HG03571 (cell line): ENCODE data around the gene GRIN3B.
A peak's percentile ranks its signal among the peaks of the same experiment; 100 is the strongest.

Experiments used
- ATAC-seq: cut with Tn5 transposase; IDR thresholded peaks from one replicate; pipeline ENCODE4 v1.9.1; 2021; ENCODE audit not compliant: unreplicated experiment

GRIN3B gene

DNA sequence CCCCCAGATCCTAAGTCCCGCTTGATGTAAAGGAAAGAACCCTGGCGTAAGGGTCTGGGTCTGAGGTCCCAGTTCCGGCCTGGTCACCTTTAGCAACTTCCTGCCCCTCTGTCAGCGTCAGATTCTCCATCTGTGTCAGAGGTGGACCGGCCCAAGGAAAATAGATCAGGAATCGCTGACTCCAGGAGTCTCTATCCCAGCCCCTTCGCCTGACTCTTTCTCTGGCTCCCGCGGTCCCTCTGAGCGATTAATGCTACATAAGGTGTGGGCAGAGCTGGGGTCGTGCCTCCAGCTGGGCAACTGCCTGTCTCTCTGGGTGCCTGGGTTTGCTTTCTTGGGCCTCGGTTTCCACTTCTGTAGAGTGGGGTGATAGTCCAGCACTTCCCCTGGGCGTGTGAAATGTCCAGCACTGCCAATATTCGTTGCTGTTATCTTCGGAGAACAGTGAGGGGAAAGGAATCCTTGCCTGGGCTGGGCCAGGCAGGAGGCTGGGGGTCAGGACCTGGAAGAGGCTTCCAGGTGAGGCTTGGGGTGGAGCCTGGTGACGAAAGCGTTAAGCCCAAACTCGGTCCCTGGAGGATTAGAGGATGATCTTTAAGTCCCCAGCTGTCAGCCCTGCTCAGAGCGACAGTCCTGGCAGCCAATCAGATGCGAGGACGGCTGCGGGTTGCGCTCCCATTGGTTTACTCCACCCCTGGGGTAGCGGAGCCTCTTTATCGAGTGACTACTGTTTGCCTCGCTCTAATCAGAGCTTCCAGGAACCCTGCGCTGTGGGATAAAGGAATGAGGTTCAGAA, 40.5 kb downstream of the GRIN3B start:
- peak; percentile 45 for ATAC-seq

DNA sequence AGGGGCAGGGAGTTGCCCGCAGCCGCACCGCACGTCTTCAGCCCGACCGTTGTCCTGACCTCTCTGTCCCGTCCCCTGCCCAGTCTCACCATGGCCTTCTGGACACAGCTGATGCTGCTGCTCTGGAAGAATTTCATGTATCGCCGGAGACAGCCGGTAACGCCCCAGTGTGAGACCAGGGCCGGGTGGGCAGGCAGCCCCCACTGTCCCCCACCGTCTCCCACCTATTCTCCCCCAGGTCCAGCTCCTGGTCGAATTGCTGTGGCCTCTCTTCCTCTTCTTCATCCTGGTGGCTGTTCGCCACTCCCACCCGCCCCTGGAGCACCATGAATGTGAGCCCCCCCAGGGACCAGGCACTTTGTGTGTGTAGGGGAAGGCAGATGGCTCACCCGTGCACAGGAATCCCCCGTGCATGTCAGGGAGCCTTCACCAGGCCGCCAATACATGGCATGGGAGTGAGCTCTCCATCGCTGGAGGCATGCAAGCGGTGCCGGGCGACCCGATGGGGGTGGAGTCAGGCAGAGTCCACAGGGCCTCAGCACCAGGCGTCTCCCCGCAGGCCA, 41.1 kb downstream of the GRIN3B start:
- ATAC-seq = no peak

DNA sequence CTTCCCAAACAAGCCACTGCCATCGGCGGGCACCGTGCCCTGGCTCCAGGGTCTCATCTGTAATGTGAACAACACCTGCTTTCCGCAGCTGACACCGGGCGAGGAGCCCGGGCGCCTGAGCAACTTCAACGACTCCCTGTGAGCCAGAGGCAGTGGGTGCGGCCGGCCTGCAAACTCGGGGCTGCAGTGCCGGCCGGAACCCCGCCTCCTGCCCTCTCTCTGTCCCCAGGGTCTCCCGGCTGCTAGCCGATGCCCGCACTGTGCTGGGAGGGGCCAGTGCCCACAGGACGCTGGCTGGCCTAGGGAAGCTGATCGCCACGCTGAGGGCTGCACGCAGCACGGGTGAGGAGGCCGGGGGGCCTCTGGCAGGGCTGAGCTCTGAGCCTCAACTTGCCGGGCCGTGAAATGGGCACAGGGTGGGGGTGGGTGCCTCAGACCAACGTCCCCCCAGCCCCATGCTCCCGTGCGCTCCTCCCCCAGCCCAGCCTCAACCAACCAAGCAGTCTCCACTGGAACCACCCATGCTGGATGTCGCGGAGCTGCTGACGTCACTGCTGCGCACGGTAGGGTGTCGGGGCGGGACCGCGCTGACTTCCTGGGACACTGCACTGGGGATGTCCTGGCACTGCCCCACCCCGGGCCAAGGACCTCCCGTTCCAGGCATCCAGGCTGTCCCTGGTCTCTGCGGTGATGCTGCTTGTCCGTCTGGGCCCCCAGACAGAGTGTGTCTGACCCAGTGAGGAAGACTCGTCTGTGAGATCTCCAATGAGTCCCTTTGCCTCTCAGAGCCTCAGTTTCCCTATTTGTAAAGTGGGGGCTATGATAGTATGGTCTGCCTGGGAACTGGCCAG, 41.8 kb downstream of the GRIN3B start:
- no peak for ATAC-seq

DNA sequence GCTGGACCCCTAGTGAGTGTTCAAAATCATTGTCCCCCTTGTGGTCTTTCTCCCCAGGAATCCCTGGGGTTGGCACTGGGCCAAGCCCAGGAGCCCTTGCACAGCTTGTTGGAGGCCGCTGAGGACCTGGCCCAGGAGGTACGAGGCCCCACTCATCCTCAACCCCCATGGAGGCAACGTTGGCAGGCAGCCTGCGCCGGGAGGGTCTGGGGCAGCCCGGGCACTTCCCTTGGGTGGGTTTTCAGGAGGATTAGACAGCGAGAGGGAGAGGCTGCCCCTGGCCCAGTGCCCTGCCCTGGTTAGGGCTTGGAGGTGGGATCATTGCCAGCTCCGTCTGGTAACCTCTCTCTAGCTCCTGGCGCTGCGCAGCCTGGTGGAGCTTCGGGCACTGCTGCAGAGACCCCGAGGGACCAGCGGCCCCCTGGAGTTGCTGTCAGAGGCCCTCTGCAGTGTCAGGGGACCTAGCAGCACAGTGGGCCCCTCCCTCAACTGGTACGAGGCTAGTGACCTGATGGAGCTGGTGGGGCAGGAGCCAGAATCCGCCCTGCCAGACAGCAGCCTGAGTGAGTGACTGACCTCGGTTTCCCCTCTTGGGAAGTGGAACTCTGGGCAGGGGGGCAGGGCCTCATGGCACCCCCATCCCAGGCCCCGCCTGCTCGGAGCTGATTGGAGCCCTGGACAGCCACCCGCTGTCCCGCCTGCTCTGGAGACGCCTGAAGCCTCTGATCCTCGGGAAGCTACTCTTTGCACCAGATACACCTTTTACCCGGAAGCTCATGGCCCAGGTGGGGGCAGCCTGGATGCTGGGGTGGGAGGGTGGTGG, 42.7 kb downstream of the GRIN3B start:
- no peak for ATAC-seq

DNA sequence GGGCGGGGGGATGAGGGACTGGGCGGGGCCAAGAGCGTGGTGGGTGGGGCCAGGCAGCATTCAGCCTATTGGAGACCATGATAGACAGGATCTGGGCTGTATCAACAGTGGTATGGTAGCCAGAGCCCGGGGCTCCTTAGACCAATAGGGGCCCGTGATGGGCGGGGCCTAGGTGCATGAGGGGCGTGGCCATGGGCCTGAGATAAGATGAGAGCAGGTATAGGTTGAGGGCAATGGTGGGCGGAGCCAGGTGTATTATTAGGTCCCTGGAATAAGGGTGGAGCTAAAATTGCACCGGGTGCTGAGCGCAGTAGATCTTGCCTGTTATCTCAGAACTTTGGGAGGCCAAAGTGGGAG, 45.0 kb downstream of the GRIN3B start:
- ATAC-seq = no peak

DNA sequence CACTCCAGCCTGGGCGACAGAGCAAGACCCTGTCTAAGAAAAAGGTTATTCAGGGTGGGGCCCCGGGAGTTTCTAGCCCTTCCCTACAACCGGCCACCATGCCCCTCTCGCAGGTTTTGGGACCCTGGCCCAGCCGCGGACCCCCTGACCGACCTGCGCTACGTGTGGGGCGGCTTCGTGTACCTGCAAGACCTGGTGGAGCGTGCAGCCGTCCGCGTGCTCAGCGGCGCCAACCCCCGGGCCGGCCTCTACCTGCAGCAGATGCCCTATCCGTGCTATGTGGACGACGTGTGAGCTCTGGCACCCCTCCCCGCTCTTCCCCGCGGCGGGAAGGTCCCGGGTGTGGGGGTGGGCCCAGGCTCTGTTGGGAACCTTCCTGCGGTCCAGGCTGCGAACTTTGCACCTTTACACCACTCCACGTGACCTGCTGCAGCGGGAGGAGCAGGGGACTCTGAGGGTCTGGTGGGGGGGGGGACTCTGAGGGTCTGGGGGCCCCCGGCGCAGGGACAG, 46.0 kb downstream of the GRIN3B start:
- no peak for ATAC-seq

DNA sequence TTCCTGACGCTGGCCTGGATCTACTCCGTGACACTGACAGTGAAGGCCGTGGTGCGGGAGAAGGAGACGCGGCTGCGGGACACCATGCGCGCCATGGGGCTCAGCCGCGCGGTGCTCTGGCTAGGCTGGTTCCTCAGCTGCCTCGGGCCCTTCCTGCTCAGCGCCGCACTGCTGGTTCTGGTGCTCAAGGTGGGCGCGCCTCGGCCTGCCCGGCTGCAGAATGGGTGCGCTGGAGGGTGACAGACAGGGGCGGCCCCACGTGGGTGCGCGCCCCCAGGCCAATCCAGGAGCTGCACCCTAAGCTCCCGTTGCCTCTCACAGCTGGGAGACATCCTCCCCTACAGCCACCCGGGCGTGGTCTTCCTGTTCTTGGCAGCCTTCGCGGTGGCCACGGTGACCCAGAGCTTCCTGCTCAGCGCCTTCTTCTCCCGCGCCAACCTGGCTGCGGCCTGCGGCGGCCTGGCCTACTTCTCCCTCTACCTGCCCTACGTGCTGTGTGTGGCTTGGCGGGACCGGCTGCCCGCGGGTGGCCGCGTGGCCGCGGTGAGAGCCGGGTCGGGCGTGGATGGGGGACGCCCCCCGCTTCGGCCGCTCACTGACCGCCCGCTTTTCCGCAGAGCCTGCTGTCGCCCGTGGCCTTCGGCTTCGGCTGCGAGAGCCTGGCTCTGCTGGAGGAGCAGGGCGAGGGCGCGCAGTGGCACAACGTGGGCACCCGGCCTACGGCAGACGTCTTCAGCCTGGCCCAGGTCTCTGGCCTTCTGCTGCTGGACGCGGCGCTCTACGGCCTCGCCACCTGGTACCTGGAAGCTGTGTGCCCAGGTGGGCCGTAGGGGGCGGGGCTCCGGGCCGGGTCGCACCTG, 46.8 kb downstream of the GRIN3B start:
- ATAC-seq = no peak

DNA sequence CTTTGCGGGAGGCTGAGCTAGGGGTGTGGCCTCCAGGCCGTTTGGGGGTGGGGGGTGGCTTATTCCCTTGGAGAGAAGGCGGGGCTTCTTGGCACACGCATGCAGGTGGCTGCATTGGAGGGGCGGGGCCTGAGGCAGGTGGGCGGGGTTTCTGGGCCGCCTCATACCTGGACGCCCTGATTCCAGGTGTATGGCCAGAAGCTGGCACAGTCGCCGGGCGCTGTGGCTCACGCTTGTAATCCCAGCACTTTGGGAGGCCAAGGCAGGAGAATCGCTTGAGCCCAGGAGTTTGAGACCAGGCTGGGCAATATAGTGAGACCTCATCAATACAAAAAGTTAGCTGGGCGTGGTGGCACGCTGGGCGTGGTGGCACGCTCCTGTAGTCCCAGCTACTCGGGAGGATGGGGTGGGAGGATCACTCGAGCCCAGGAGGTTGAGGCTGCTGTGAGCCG, 47.5 kb downstream of the GRIN3B start:
- ATAC-seq = no peak

DNA sequence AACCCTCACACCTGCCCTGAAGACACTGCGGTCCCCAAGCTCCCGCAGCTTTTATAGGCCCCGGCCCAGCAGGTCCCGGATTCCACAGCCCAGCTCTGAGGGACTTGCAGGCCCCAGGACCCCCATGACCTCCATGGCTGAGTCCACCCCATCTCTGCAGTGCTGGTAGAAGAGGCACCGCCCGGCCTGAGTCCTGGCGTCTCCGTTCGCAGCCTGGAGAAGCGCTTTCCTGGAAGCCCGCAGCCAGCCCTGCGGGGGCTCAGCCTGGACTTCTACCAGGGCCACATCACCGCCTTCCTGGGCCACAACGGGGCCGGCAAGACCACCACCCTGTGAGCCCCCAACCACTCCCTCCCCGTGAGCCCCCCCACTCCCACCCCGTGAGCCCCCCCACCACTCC, 48.9 kb downstream of the GRIN3B start:
- no peak for ATAC-seq

DNA sequence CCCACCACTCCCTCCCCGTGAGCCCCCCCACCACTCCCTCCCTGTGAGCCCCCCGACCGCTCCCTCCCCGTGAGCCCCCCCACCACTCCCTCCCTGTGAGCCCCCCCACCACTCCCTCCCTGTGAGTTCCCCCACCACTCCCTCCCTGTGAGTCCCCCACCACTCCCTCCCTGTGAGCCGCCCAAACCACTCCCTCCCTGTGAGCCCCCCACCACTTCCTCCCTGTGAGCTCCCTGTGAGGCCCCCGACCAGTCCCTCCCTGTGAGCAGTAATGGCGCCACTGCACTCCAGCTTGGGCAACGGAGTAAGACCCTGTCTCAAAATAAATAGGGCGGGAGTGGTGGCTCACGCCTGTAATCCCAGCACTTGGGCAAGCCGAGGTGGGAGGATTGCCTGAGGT, 49.6 kb downstream of the GRIN3B start:
- ATAC-seq = no peak

DNA sequence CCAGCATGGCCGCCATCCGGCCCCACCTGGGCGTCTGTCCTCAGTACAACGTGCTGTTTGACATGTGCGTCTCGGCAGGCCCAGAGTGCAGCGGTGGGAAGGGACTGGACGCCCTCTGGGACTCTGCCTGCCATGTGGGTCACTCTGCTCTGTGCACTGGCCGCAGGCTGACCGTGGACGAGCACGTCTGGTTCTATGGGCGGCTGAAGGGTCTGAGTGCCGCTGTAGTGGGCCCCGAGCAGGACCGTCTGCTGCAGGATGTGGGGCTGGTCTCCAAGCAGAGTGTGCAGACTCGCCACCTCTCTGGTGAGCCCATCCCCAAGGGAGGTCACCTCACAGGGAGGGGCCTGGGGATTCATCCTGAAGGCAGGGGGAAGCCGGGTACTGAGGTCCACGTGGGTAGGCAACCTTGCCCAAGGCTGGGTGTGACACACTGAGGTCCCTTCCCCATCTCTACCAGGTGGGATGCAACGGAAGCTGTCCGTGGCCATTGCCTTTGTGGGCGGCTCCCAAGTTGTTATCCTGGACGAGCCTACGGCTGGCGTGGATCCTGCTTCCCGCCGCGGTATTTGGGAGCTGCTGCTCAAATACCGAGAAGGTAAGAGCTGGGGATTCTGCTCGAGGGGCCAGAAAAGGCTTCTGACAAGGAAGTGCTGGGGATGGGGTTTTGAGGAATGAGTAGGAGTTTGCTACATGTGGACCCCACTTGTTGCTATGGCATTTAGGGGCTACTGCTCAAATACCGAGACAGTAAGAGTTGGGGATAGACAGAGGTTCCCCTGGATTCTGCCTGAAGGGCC, 51.0 kb downstream of the GRIN3B start:
- ATAC-seq = no peak

DNA sequence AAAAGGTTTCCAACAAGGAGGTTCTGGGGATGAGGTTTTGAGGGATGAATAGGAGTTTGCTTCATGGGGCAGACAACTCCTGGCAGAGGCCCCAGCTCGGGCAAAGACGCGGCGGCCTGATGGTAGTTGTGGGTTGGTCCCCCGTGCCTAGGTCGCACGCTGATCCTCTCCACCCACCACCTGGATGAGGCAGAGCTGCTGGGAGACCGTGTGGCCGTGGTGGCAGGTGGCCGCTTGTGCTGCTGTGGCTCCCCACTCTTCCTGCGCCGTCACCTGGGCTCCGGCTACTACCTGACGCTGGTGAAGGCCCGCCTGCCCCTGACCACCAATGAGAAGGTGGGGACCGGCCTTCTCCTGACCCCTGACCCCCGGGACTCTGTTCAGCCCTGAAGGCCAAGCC, 51.6 kb downstream of the GRIN3B start:
- ATAC-seq = no peak

DNA sequence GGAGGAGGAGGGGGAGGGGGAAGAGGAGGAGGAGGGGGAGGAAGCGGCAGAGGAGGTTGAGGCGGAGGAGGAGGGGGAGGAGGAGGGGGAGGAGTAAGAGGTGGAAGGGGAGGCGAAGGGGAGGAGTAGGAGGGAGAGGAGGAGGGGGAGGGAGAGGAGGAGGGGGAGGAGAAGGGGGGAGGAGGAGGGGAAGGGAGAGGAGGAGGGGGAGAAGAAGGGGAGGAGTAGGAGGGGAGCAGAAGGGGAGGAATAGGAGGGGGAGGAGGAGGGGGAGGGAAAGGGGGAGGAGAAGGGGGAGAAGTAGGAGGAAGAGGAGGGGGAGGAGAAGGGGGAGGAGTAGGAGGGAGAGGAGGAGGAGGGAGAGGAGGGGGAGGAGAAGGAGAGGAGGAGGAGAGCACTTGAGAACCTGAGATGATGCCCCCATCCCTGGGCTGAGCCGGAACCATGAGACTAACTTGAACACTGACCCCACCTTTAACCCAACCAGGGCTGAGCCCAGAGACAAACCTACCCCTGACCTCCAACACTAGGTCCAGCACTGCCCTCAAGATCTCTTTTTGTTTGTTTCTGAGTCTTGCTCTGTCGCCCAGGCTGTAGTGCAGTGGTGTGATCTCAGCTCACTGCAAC, 52.2 kb downstream of the GRIN3B start:
- ATAC-seq = no peak

DNA sequence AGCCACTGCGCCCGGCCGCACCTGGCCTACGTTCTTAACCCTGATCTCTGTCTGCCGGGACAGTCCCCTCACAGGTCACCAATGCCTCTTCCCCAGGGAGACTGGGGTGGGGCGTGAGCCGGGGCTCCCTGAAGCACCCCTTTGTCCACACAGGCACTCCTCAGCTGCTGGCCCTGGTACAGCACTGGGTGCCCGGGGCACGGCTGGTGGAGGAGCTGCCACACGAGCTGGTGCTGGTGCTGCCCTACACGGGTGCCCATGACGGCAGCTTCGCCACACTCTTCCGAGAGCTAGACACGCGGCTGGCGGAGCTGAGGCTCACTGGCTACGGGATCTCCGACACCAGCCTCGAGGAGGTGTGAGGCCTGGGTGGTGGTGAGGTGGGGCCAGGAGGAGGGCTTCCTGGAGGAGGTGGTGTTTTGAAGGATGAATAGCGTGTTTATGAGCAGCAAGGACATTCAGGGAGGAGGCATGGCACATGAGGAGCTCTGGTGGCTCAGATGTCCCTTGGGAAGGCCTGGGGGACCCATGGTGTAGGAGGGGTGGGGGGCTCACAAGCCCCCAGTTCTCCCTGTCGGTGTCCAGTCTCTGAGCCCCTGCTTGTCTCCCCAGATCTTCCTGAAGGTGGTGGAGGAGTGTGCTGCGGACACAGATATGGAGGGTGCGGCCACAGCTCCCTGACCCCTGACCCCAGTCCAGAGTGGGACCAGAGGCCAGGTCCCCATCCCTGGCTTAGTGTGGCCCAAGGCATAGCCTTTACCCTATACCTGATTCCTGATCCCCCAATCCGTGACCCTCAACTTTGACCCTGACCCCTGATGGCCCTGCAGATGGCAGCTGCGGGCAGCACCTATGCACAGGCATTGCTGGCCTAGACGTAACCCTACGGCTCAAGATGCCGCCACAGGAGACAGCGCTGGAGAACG, 53.2 kb downstream of the GRIN3B start:
- no peak for ATAC-seq

DNA sequence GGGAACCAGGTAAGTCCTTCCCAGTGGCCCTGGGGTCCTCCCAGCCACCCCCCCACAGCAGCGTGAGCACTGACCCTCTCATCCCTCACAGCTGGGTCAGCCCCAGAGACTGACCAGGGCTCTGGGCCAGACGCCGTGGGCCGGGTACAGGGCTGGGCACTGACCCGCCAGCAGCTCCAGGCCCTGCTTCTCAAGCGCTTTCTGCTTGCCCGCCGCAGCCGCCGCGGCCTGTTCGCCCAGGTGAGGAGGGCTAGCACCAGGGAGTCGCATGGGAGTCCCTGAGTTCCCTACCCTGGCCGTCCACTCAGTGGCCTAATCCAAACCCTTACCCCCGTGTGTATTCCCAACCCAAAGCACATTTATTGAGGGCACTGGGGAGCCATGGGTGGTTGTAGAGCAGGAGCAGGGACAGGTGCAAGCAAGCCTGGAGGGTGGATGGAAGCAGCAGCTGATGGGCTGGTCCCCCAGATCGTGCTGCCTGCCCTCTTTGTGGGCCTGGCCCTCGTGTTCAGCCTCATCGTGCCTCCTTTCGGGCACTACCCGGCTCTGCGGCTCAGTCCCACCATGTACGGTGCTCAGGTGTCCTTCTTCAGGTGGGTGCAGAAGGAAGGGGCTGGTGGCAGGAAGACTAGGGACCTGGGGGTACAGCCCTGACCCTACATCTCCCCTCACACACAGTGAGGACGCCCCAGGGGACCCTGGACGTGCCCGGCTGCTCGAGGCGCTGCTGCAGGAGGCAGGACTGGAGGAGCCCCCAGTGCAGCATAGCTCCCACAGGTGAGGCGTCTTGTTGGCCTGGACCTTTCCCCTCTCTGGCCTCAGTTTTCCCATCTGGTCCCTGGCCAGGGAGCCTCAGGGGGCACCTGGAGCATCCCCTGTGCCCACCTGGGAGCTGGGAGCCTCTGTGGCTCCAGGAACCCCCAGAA, 54.1 kb downstream of the GRIN3B start:
- no peak for ATAC-seq

DNA sequence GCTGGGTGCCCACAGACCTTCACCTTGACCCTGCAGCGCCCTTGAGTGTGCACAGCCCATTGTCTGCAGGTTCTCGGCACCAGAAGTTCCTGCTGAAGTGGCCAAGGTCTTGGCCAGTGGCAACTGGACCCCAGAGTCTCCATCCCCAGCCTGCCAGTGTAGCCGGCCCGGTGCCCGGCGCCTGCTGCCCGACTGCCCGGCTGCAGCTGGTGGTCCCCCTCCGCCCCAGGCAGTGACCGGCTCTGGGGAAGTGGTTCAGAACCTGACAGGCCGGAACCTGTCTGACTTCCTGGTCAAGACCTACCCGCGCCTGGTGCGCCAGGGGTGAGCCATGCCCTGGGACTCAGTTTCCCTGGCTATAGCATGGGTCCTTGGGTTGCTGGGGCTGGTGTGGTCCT, 54.8 kb downstream of the GRIN3B start:
- no peak for ATAC-seq
